GM23338 (cell line): ENCODE measurements around the gene DCST1. TPM values are rescaled to one million over a fixed set of nuclear protein-coding genes. Genes with fewer than 3 reads are reported as not detected.

Experiments
- ATAC-seq: fragments of 200-7000 bp; cut with Tn5 transposase; 3 replicates; pipeline ENCODE4 v1.9.1; 2020
- DNase-seq: peaks from one replicate; pipeline ENCODE4 v3.0.0-alpha.2; 2015; ENCODE audit warnings: low spot score
- H2AFZ ChIP-seq: fragments of 200-600 bp; sonication (generic); 2 replicates; pipeline ENCODE4 v1.8.0; 2016; ENCODE audit warnings: antibody characterized with exemption, mild to moderate bottlenecking, moderate library complexity
- H3F3A ChIP-seq: fragments of 200-600 bp; sonication (generic); replicated peaks from 2 replicates; pipeline ENCODE4 v1.8.0; 2017; ENCODE audit warnings: antibody characterized with exemption, mixed run types, low read depth
- H3K27ac ChIP-seq: fragments of 200-600 bp; sonication (generic); 2 replicates; pipeline ENCODE4 v1.6.1; 2016; ENCODE audit warnings: low read depth
- H3K27me3 ChIP-seq: fragments of 200-600 bp; sonication (generic); 2 replicates; pipeline ENCODE4 v1.8.0; 2016; ENCODE audit warnings: mild to moderate bottlenecking, mixed run types, moderate library complexity; ENCODE audit not compliant: insufficient read depth
- H3K36me3 ChIP-seq: fragments of 200-600 bp; sonication (generic); 2 replicates; pipeline ENCODE4 v1.8.0; 2016; ENCODE audit warnings: mild to moderate bottlenecking; ENCODE audit not compliant: insufficient read depth
- H3K4me1 ChIP-seq: fragments of 200-600 bp; sonication (generic); 2 replicates; pipeline ENCODE4 v1.8.0; 2016; ENCODE audit warnings: mild to moderate bottlenecking, moderate library complexity; ENCODE audit not compliant: insufficient read depth
- H3K4me2 ChIP-seq: fragments of 200-600 bp; sonication (generic); 2 replicates; pipeline ENCODE4 v1.7.1; 2017; ENCODE audit warnings: mixed run types
- H3K4me3 ChIP-seq: fragments of 200-600 bp; sonication (generic); 2 replicates; pipeline ENCODE4 v1.6.1; 2016; ENCODE audit warnings: mixed run types
- H3K79me2 ChIP-seq: fragments of 200-600 bp; sonication (generic); replicated peaks from 2 replicates; pipeline ENCODE4 v1.8.0; 2017; ENCODE audit warnings: mild to moderate bottlenecking; ENCODE audit not compliant: insufficient read depth
- H3K9me2 ChIP-seq: fragments of 200-600 bp; sonication (generic); 2 replicates; pipeline ENCODE4 v1.8.0; 2017; ENCODE audit not compliant: insufficient read depth
- H4K20me1 ChIP-seq: fragments of 200-600 bp; sonication (generic); replicated peaks from 2 replicates; pipeline ENCODE4 v1.8.0; 2017; ENCODE audit warnings: mild to moderate bottlenecking; ENCODE audit not compliant: insufficient read depth
- H3K27ac Mint-ChIP-seq: 2 replicates; pipeline ENCODE4 v1.8.0; 2020; ENCODE audit warnings: inconsistent platforms, mild to moderate bottlenecking, moderate library complexity, mixed read lengths
- H3K27me3 Mint-ChIP-seq: 3 replicates; pipeline ENCODE4 v1.8.0; 2022; ENCODE audit warnings: low read depth, mild to moderate bottlenecking, moderate library complexity, mixed read lengths, inconsistent platforms; ENCODE audit not compliant: insufficient read depth, poor library complexity
- H3K36me3 Mint-ChIP-seq: 3 replicates; pipeline ENCODE4 v1.8.0; 2021; ENCODE audit warnings: low read depth, mild to moderate bottlenecking, inconsistent platforms, moderate library complexity, mixed read lengths
- H3K4me1 Mint-ChIP-seq: 3 replicates; pipeline ENCODE4 v1.8.0; 2020; ENCODE audit warnings: mild to moderate bottlenecking, inconsistent platforms, mixed read lengths
- H3K4me3 Mint-ChIP-seq: 3 replicates; pipeline ENCODE4 v1.8.0; 2021; ENCODE audit warnings: moderate library complexity, mild to moderate bottlenecking, inconsistent platforms, mixed read lengths
- H3K9me3 Mint-ChIP-seq: 3 replicates; pipeline ENCODE4 v1.8.0; 2020; ENCODE audit warnings: moderate library complexity, mild to moderate bottlenecking, inconsistent platforms, mixed read lengths
- CREB1 ChIP-seq: fragments of 250-450 bp; sonication (Bioruptor Pico); IDR thresholded peaks from 2 replicates; pipeline ENCODE4 v1.5.0; 2020; ENCODE audit warnings: low read depth, mild to moderate bottlenecking, moderate library complexity
- EZH2 ChIP-seq: fragments of 200-600 bp; sonication (generic); IDR thresholded peaks from one replicate; pipeline ENCODE4 v1.8.0; 2017; ENCODE audit warnings: antibody characterized with exemption, mild to moderate bottlenecking, low read depth; ENCODE audit not compliant: unreplicated experiment
- EZH2phosphoT487 ChIP-seq: fragments of 200-600 bp; sonication (generic); IDR thresholded peaks from one replicate; pipeline ENCODE4 v1.8.1; 2018; ENCODE audit warnings: antibody characterized with exemption; ENCODE audit not compliant: unreplicated experiment
- JUNB ChIP-seq: IDR thresholded peaks from one replicate; pipeline ENCODE4 v1.6.1; 2016; ENCODE audit warnings: antibody characterized with exemption; ENCODE audit not compliant: unreplicated experiment
- NANOG ChIP-seq: IDR thresholded peaks from 2 replicates; pipeline ENCODE4 v1.6.1; 2016; ENCODE audit warnings: antibody characterized with exemption, borderline replicate concordance
- POLR2AphosphoS5 ChIP-seq: IDR thresholded peaks from 2 replicates; pipeline ENCODE4 v1.6.1; 2016; ENCODE audit warnings: antibody characterized with exemption, low read depth
- STAT1 ChIP-seq: IDR thresholded peaks from one replicate; pipeline ENCODE4 v1.6.1; 2016; ENCODE audit warnings: antibody characterized with exemption; ENCODE audit not compliant: unreplicated experiment
- ZNF114 ChIP-seq: fragments of 250-450 bp; sonication (Bioruptor Pico); IDR thresholded peaks from 2 replicates; pipeline ENCODE4 v1.5.0; 2020; ENCODE audit warnings: mild to moderate bottlenecking, moderate library complexity
- ZNF331 ChIP-seq: fragments of 250-450 bp; sonication (Bioruptor Pico); IDR thresholded peaks from 2 replicates; pipeline ENCODE4 v1.5.0; 2020; ENCODE audit warnings: low read depth, mild to moderate bottlenecking, moderate library complexity
- polyA plus RNA-seq: library from polyadenylated mRNA; unstranded; fragments of >200 nt; fragmentation: Nextera tagmentation; extraction: Ambion mirVana; gene quantifications from 2 replicates; pipeline ENCODE4 v1.2.1, GENCODE V29; 2016
- total RNA-seq: library from RNA; depleted of rRNA; stranded (reverse); fragments of >200 nt; shearing (Covaris generic); gene quantifications from 2 replicates; pipeline ENCODE4 v1.2.3, GENCODE V29; 2014
- TF ChIP-seq, protein P1 (sequence below), 2 experiments: fragments of 200-600 bp in 1 of 2; sonication (generic) in 1 of 2; conservative IDR thresholded peaks; 2 replicates each; pipeline versions ENCODE4 v1.5.1 to v1.6.1; 2016 to 2017; ENCODE audit warnings: antibody characterized with exemption in 2 of 2, low read depth in 2 of 2, mild to moderate bottlenecking in 2 of 2, moderate library complexity in 1 of 2
- TF ChIP-seq, protein P2 (sequence below): IDR thresholded peaks from 2 replicates; pipeline ENCODE4 v1.6.1; 2016; ENCODE audit warnings: antibody characterized with exemption
- TF ChIP-seq, protein P3 (sequence below): IDR thresholded peaks from one replicate; pipeline ENCODE4 v1.6.1; 2018; ENCODE audit warnings: antibody characterized with exemption; ENCODE audit not compliant: unreplicated experiment

The DCST1 gene
- total and polyA plus RNA-seq, 2 experiments from 2014 or later = not detected

DNA sequence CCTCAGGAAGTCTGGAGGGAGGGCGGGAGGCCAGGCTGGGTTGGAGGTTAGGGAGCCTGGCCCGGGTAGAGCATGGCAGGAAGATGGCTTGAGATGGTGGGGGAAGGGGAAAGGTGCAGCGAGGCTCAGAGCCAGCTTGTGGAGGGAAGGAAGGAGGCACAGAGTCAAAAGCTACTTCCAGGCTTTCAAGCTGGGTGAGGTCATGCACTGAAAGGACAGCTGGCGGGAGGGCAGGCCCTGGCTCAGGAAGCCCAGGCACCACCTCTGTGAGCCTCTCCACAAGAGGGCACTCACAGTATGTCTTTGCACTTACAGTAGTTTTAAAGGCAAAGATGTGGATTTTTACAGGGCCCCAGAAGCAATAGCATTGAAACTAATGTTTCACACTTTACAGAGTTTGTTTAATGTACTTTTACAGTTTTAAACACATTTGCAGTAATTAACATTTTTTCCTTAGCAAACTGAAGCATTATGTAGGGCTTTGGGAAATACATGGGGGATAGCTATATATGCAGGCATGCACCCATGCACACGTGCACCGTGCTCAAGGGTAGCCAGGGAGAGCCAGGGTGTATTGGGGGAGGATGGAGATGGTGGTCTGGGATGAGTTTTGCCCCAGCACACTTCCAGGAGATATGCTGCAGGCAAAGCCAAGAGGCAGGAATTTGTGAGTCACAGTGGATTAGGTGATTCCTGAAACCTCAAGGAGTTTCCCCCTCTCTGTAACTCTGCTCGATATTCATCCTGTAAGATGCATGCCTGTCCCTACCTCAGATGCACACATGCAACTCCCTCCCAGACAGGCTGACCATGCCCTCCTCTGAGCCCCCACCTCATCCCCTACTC lies 11.4 kb downstream of the DCST1 start:
- Histone ChIP-seq H3K27ac (no peak overlapping the region), H3K36me3 (no peaks in the 10 kb centered on the region), H3K4me1 (peaks cover 8% of the 10 kb centered on the region; the same call in 1 of the 2 replicates), H2AFZ (no peak overlapping the region), H3K9me2 (no peaks in the 10 kb centered on the region), H3K4me3 (no peak overlapping the region), H4K20me1 (no peaks in the 10 kb centered on the region), H3F3A (peaks cover 9% of the 10 kb centered on the region; the same call in 1 of the 2 replicates), H3K27me3 (peaks cover 4% of the 10 kb centered on the region; the same call in 1 of the 2 replicates), H3K79me2 (no peaks in the 10 kb centered on the region), H3K4me2 (no peak overlapping the region)
- TF ChIP-seq EZH2phosphoT487 (no peak), CREB1 (CRISPR knock-in tag) (peak; percentile 9; the same call in 1 of the 2 replicates)
- TF ChIP-seq, protein P1, sequence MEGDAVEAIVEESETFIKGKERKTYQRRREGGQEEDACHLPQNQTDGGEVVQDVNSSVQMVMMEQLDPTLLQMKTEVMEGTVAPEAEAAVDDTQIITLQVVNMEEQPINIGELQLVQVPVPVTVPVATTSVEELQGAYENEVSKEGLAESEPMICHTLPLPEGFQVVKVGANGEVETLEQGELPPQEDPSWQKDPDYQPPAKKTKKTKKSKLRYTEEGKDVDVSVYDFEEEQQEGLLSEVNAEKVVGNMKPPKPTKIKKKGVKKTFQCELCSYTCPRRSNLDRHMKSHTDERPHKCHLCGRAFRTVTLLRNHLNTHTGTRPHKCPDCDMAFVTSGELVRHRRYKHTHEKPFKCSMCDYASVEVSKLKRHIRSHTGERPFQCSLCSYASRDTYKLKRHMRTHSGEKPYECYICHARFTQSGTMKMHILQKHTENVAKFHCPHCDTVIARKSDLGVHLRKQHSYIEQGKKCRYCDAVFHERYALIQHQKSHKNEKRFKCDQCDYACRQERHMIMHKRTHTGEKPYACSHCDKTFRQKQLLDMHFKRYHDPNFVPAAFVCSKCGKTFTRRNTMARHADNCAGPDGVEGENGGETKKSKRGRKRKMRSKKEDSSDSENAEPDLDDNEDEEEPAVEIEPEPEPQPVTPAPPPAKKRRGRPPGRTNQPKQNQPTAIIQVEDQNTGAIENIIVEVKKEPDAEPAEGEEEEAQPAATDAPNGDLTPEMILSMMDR (conservative IDR thresholded peaks at IDR 0.05; ENCODE audit: low read depth in 2 of 2) = peak; percentile 80 to 86
- DNase-seq (peak; percentile 93), ATAC-seq (peak; percentile 91)
- H3K36me3 Mint-ChIP-seq = no peaks in the 10 kb centered on the region; the same call in 2 of the 3 replicates
- peaks cover 23% of the 10 kb centered on the region for H3K27me3 Mint-ChIP-seq
- peaks cover 47% of the 10 kb centered on the region for H3K4me1 Mint-ChIP-seq
- H3K4me3 Mint-ChIP-seq = no peak overlapping the region; the same call in 2 of the 3 replicates
- H3K27ac Mint-ChIP-seq = no peak overlapping the region
- no peaks in the 10 kb centered on the region; the same call in 2 of the 3 replicates for H3K9me3 Mint-ChIP-seq

DNA sequence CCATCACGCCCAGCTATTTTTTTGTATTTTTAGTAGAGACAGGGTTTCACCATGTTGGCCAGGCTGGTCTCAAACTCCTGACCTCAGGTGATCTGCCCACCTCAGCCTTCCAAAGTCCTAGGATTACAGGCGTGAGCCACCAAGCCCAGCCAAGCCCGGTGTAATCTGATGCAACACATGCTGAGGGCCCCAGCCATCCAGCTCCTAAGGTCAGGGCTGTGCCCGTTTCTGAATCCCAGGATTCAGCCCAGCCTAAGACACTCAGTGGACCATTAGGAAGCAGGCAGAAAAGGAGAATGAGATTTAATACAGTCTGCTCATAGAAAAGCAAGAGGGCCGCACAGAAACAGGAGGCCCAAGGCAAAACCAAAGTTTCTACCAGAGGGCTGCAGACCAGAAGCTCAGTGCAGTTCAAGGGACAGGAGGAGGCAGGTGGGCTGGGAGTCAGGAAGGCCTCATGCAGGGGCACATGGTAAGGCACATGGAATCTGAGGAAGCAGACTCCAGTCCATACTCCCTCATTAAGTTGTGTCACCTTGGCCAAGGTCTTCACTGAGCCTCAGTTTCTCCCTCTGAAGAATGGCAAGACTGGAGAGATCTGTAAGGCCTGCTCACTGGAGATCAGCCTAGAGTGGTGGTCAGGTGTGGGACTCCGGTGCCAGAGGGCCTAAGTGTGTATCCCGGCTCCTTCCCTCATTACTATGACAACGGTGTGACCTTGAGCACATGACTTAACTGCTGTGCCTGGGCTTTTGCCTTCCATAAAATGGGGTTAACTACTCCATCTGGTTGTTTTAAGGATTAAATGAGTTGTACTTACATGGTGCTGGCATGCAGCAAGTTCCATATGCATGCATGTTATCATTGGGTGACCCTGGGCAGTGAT lies 15.1 kb downstream of the DCST1 start:
- Histone ChIP-seq H3K79me2 (no peaks in the 10 kb centered on the region), H3F3A (peaks cover 15% of the 10 kb centered on the region; the same call in 1 of the 2 replicates), H3K36me3 (no peaks in the 10 kb centered on the region), H3K27ac (no peak overlapping the region), H3K27me3 (peaks cover 24% of the 10 kb centered on the region), H2AFZ (no peak overlapping the region), H3K4me1 (peaks cover 18% of the 10 kb centered on the region; the same call in 1 of the 2 replicates), H3K4me3 (no peak overlapping the region), H3K4me2 (no peak overlapping the region), H4K20me1 (peaks cover 3% of the 10 kb centered on the region; the same call in 1 of the 2 replicates), H3K9me2 (no peaks in the 10 kb centered on the region)
- H3K36me3 Mint-ChIP-seq = no peaks in the 10 kb centered on the region; the same call in 2 of the 3 replicates
- H3K4me1 Mint-ChIP-seq = peaks cover 58% of the 10 kb centered on the region
- no peaks in the 10 kb centered on the region; the same call in 2 of the 3 replicates for H3K9me3 Mint-ChIP-seq
- DNase-seq (no peak), ATAC-seq (no peak)
- peaks cover 32% of the 10 kb centered on the region for H3K27me3 Mint-ChIP-seq
- peak overlapping the region; percentile 30; the same call in 1 of the 2 replicates for H3K27ac Mint-ChIP-seq
- H3K4me3 Mint-ChIP-seq = no peak overlapping the region; the same call in 2 of the 3 replicates
- TF ChIP-seq POLR2AphosphoS5 = no peak
- no peak for TF ChIP-seq EZH2
- TF ChIP-seq JUNB = no peak
- TF ChIP-seq NANOG = no peak
- no peak for TF ChIP-seq CREB1 (CRISPR knock-in tag)
- TF ChIP-seq ZNF331 (CRISPR knock-in tag) = no peak
- TF ChIP-seq, protein P1 (conservative IDR thresholded peaks at IDR 0.05; ENCODE audit: low read depth in 2 of 2) = no peak
- no peak for TF ChIP-seq ZNF114 (CRISPR knock-in tag)
- TF ChIP-seq, protein P2, sequence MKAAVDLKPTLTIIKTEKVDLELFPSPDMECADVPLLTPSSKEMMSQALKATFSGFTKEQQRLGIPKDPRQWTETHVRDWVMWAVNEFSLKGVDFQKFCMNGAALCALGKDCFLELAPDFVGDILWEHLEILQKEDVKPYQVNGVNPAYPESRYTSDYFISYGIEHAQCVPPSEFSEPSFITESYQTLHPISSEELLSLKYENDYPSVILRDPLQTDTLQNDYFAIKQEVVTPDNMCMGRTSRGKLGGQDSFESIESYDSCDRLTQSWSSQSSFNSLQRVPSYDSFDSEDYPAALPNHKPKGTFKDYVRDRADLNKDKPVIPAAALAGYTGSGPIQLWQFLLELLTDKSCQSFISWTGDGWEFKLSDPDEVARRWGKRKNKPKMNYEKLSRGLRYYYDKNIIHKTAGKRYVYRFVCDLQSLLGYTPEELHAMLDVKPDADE = no peak
- no peak for TF ChIP-seq STAT1
- TF ChIP-seq, protein P3, sequence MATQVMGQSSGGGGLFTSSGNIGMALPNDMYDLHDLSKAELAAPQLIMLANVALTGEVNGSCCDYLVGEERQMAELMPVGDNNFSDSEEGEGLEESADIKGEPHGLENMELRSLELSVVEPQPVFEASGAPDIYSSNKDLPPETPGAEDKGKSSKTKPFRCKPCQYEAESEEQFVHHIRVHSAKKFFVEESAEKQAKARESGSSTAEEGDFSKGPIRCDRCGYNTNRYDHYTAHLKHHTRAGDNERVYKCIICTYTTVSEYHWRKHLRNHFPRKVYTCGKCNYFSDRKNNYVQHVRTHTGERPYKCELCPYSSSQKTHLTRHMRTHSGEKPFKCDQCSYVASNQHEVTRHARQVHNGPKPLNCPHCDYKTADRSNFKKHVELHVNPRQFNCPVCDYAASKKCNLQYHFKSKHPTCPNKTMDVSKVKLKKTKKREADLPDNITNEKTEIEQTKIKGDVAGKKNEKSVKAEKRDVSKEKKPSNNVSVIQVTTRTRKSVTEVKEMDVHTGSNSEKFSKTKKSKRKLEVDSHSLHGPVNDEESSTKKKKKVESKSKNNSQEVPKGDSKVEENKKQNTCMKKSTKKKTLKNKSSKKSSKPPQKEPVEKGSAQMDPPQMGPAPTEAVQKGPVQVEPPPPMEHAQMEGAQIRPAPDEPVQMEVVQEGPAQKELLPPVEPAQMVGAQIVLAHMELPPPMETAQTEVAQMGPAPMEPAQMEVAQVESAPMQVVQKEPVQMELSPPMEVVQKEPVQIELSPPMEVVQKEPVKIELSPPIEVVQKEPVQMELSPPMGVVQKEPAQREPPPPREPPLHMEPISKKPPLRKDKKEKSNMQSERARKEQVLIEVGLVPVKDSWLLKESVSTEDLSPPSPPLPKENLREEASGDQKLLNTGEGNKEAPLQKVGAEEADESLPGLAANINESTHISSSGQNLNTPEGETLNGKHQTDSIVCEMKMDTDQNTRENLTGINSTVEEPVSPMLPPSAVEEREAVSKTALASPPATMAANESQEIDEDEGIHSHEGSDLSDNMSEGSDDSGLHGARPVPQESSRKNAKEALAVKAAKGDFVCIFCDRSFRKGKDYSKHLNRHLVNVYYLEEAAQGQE = no peak
